GM23338 (cell line): ENCODE measurements around the gene IRAK2.

Experiments used
- CTCF ChIP-seq, 2 experiments: fragments of 200-600 bp in 1 of 2; sonication (generic) in 1 of 2; conservative IDR thresholded peaks; 2 replicates each; pipeline versions ENCODE4 v1.5.1 to v1.6.1; 2016 to 2017; ENCODE audit warnings: antibody characterized with exemption in 2 of 2, low read depth in 2 of 2, mild to moderate bottlenecking in 2 of 2, moderate library complexity in 1 of 2
- EZH2 ChIP-seq: fragments of 200-600 bp; sonication (generic); IDR thresholded peaks from one replicate; pipeline ENCODE4 v1.8.0; 2017; ENCODE audit warnings: antibody characterized with exemption, mild to moderate bottlenecking, low read depth; ENCODE audit not compliant: unreplicated experiment
- EZH2phosphoT487 ChIP-seq: fragments of 200-600 bp; sonication (generic); IDR thresholded peaks from one replicate; pipeline ENCODE4 v1.8.1; 2018; ENCODE audit warnings: antibody characterized with exemption; ENCODE audit not compliant: unreplicated experiment
- ZNF114 ChIP-seq: fragments of 250-450 bp; sonication (Bioruptor Pico); IDR thresholded peaks from 2 replicates; pipeline ENCODE4 v1.5.0; 2020; ENCODE audit warnings: mild to moderate bottlenecking, moderate library complexity

GRCh38 chr3:10187944-10188343 lies 23.2 kb downstream of the IRAK2 start:
- TF ChIP-seq CTCF (conservative IDR thresholded peaks at IDR 0.05; ENCODE audit: low read depth in 2 of 2) (no peak), EZH2 (no peak), ZNF114 (CRISPR knock-in tag) (no peak), EZH2phosphoT487 (no peak)
